Measurements from ENCODE around the gene AUTS2.

DNA sequence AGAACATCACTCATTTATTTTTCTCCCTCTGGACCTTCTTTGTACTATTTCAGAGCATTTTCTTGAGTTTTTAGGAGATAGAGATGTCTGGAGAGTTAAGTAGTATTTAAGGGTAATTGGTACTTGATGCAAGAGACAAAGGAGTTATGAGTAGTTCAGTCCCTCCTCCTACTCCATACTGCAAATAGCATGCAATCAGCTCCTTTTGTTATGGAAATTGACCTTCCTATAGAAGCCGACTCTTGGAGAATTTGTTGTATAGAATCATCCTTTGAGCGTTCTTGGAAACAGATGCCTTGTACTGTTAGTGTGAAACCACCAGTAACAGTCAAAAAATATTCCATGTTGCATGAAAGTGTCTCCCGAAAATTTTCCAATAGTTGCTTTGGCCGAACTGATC, 1105.5 kb downstream of the AUTS2 start:
- TF ChIP-seq, protein P1, sequence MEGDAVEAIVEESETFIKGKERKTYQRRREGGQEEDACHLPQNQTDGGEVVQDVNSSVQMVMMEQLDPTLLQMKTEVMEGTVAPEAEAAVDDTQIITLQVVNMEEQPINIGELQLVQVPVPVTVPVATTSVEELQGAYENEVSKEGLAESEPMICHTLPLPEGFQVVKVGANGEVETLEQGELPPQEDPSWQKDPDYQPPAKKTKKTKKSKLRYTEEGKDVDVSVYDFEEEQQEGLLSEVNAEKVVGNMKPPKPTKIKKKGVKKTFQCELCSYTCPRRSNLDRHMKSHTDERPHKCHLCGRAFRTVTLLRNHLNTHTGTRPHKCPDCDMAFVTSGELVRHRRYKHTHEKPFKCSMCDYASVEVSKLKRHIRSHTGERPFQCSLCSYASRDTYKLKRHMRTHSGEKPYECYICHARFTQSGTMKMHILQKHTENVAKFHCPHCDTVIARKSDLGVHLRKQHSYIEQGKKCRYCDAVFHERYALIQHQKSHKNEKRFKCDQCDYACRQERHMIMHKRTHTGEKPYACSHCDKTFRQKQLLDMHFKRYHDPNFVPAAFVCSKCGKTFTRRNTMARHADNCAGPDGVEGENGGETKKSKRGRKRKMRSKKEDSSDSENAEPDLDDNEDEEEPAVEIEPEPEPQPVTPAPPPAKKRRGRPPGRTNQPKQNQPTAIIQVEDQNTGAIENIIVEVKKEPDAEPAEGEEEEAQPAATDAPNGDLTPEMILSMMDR (IDR thresholded peaks at IDR 0.05; ENCODE audit: insufficient read depth, low read length), result no peak
- TF ChIP-seq GABPA (IDR thresholded peaks at IDR 0.05; ENCODE audit: low read depth) (no peak), POLR2AphosphoS5 (IDR thresholded peaks at IDR 0.05; ENCODE audit: low read depth) (no peak), SPI1 (IDR thresholded peaks at IDR 0.05; ENCODE audit: borderline replicate concordance, low read depth) (no peak)
- TF ChIP-seq, protein P2, sequence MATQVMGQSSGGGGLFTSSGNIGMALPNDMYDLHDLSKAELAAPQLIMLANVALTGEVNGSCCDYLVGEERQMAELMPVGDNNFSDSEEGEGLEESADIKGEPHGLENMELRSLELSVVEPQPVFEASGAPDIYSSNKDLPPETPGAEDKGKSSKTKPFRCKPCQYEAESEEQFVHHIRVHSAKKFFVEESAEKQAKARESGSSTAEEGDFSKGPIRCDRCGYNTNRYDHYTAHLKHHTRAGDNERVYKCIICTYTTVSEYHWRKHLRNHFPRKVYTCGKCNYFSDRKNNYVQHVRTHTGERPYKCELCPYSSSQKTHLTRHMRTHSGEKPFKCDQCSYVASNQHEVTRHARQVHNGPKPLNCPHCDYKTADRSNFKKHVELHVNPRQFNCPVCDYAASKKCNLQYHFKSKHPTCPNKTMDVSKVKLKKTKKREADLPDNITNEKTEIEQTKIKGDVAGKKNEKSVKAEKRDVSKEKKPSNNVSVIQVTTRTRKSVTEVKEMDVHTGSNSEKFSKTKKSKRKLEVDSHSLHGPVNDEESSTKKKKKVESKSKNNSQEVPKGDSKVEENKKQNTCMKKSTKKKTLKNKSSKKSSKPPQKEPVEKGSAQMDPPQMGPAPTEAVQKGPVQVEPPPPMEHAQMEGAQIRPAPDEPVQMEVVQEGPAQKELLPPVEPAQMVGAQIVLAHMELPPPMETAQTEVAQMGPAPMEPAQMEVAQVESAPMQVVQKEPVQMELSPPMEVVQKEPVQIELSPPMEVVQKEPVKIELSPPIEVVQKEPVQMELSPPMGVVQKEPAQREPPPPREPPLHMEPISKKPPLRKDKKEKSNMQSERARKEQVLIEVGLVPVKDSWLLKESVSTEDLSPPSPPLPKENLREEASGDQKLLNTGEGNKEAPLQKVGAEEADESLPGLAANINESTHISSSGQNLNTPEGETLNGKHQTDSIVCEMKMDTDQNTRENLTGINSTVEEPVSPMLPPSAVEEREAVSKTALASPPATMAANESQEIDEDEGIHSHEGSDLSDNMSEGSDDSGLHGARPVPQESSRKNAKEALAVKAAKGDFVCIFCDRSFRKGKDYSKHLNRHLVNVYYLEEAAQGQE (IDR thresholded peaks at IDR 0.05; ENCODE audit: insufficient replicate concordance, low read depth), result no peak

Measured in HL-60 (cell line).